OCI-LY7 (cell line): ENCODE results near the gene EIF4E3. TPM values are rescaled to one million over a fixed set of nuclear protein-coding genes. Genes with fewer than 3 reads are reported as not detected.

ENCODE experiments used
- BruUV-seq: library from RNA; stranded (reverse); fragments of 400-500 nt; replicated peaks from 2 replicates; lab custom pipeline; 2021; lab: Mats Ljungman, UMichigan
- CTCF ChIA-PET: fragments of 300-600 bp; sonication (Branson Sonifier 250); formaldehyde crosslinking; loops from one replicate; lab custom pipeline; 2022; ENCODE audit warnings: antibody characterized with exemption; ENCODE audit not compliant: unreplicated experiment; lab: Charles Lee
- POLR2A ChIA-PET: fragments of 300-600 bp; sonication (Branson Sonifier 250); formaldehyde crosslinking; loops from one replicate; lab custom pipeline; 2022; ENCODE audit warnings: antibody characterized with exemption; lab: Charles Lee
- DNase-seq: peaks from one replicate; pipeline ENCODE4 v3.0.0-alpha.2; 2015; ENCODE audit warnings: low spot score
- H2AFZ ChIP-seq: fragments of 200-600 bp; sonication (generic), shearing (Covaris generic); 2 replicates; pipeline ENCODE4 v1.6.1; 2014; ENCODE audit warnings: mild to moderate bottlenecking, antibody characterized with exemption, low read length, moderate library complexity
- H3K27ac ChIP-seq: fragments of 200-600 bp; sonication (generic); 2 replicates; pipeline ENCODE4 v1.5.1; 2014; ENCODE audit warnings: mixed run types, low read depth, mild to moderate bottlenecking, moderate library complexity, low read length, inconsistent platforms; ENCODE audit not compliant: poor library complexity, severe bottlenecking
- H3K36me3 ChIP-seq: fragments of 200-600 bp; sonication (generic); 2 replicates; pipeline ENCODE4 v1.6.1; 2014; ENCODE audit warnings: mild to moderate bottlenecking, antibody characterized with exemption, low read length, moderate library complexity, mixed read lengths; ENCODE audit not compliant: insufficient read depth
- H3K4me1 ChIP-seq: fragments of 200-600 bp; sonication (generic); 2 replicates; pipeline ENCODE4 v1.5.1; 2014; ENCODE audit warnings: mild to moderate bottlenecking, low read length; ENCODE audit not compliant: insufficient read depth, poor library complexity, severe bottlenecking
- H3K4me2 ChIP-seq: fragments of 200-600 bp; sonication (generic); 2 replicates; pipeline ENCODE4 v1.6.1; 2014; ENCODE audit warnings: mild to moderate bottlenecking, low read length
- H3K4me3 ChIP-seq: fragments of 200-600 bp; sonication (generic); 2 replicates; pipeline ENCODE4 v1.5.1; 2014; ENCODE audit warnings: mild to moderate bottlenecking, low read depth, low read length; ENCODE audit not compliant: poor library complexity, severe bottlenecking
- H3K79me2 ChIP-seq: fragments of 200-600 bp; sonication (generic); 2 replicates; pipeline ENCODE4 v1.6.1; 2016; ENCODE audit warnings: low read depth, mild to moderate bottlenecking, low read length, moderate library complexity, mixed read lengths; ENCODE audit not compliant: insufficient read depth
- H3K9me2 ChIP-seq: fragments of 200-600 bp; sonication (generic); 2 replicates; pipeline ENCODE4 v1.6.1; 2016; ENCODE audit warnings: mild to moderate bottlenecking, low read length, mixed read lengths; ENCODE audit not compliant: insufficient read depth
- H3K9me3 ChIP-seq: fragments of 200-600 bp; sonication (generic); 2 replicates; pipeline ENCODE4 v1.6.1; 2014; ENCODE audit warnings: mild to moderate bottlenecking, mixed run types, low read length, mixed read lengths
- H4K20me1 ChIP-seq: fragments of 200-600 bp; sonication (generic); 2 replicates; pipeline ENCODE4 v1.6.1; 2014; ENCODE audit warnings: mild to moderate bottlenecking, antibody characterized with exemption, low read length, moderate library complexity, mixed read lengths; ENCODE audit not compliant: insufficient read depth
- EZH2phosphoT487 ChIP-seq: fragments of 200-600 bp; sonication (generic); IDR thresholded peaks from 2 replicates; pipeline ENCODE4 v1.6.1; 2018; ENCODE audit warnings: low read depth, borderline replicate concordance, mild to moderate bottlenecking, mixed run types, antibody characterized with exemption, low read length, moderate library complexity, mixed read lengths
- intact Hi-C: fragments of 100-400 bp; cut with micrococcal nuclease; formaldehyde crosslinking; loops from one replicate; pipeline ENCODE4 v1.10.0; 2022; ENCODE audit not compliant: unreplicated experiment
- total RNA-seq, 2 experiments: library from RNA; depleted of rRNA in 1 of 2; stranded (reverse); fragments of >200 nt in 1 of 2; shearing (Covaris generic) in 1 of 2; gene quantifications; 2 replicates each; pipeline ENCODE4 v1.2.3, GENCODE V29; 2014 to 2022
- TF ChIP-seq, protein P1 (sequence below): fragments of 200-600 bp; sonication (generic); conservative IDR thresholded peaks from 2 replicates; pipeline ENCODE4 v1.5.1; 2014; ENCODE audit warnings: mild to moderate bottlenecking, antibody characterized with exemption, low read length, moderate library complexity, mixed read lengths

The EIF4E3 gene
- total RNA-seq, 2 experiments from 2014 or later = not detected

DNA sequence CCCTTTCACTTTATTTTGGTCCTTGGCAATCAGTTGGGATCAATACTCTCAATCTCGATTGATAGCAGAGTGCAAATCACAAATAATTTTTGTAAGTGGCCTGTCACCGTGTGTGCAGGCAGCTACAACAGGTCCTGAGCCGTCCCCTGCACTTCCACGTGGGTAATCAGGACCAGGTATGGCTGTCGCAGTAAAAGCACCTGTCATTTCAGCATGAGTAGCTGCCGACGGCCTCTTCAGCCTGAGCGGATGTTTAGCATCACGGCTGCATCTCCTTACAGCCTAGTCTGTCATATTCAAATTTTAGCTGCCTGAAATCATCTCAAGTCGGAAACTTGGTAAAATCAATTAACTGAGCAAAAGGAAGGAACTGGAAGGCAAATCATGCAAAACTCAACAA, 88.7 kb downstream of the EIF4E3 start:
- ChIA-PET CTCF (no interaction called here), POLR2A (interaction anchor here (0.7 to 1.3 kb wide), 3 partner anchors 9 to 1587 kb away, joined by 3 to 4 read pairs (median 3); no protein-coding TSS in a partner anchor)
- Histone ChIP-seq H3K9me2 (no peaks in the 10 kb centered on the region), H3K79me2 (no peaks in the 10 kb centered on the region), H3K4me1 (no peaks in the 10 kb centered on the region), H3K4me3 (no peak overlapping the region), H4K20me1 (no peaks in the 10 kb centered on the region), H3K27ac (no peak overlapping the region), H3K4me2 (no peak overlapping the region), H2AFZ (no peak overlapping the region), H3K36me3 (no peaks in the 10 kb centered on the region), H3K9me3 (no peaks in the 10 kb centered on the region)
- BruUV-seq = no TSS peak
- no peak for TF ChIP-seq EZH2phosphoT487
- TF ChIP-seq, protein P1, sequence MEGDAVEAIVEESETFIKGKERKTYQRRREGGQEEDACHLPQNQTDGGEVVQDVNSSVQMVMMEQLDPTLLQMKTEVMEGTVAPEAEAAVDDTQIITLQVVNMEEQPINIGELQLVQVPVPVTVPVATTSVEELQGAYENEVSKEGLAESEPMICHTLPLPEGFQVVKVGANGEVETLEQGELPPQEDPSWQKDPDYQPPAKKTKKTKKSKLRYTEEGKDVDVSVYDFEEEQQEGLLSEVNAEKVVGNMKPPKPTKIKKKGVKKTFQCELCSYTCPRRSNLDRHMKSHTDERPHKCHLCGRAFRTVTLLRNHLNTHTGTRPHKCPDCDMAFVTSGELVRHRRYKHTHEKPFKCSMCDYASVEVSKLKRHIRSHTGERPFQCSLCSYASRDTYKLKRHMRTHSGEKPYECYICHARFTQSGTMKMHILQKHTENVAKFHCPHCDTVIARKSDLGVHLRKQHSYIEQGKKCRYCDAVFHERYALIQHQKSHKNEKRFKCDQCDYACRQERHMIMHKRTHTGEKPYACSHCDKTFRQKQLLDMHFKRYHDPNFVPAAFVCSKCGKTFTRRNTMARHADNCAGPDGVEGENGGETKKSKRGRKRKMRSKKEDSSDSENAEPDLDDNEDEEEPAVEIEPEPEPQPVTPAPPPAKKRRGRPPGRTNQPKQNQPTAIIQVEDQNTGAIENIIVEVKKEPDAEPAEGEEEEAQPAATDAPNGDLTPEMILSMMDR = no peak
- no peak for DNase-seq
- intact Hi-C loops = no loop called here

DNA sequence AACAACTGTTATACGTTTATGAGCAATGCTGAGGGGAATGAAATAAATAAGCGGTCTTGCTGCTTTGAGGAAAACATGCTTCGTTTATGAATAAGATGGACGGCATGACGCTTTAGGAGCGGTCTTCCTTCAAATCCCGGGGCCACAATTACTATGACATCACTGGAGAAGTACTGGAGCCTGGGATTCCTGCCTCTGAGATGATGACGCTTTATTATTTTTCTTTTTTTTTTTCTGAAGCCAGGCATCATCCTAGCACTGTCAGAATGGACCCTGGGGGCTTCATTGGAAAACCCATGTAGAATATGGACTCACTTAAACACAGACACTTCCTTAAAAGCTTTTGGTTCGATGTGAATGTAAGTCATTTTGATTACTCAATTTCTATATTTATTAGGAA, 89.2 kb downstream of the EIF4E3 start:
- no peaks in the 10 kb centered on the region for H3K79me2 ChIP-seq
- intact Hi-C loops = no loop called here
- no peak overlapping the region for H3K4me3 ChIP-seq
- no peaks in the 10 kb centered on the region for H4K20me1 ChIP-seq
- H2AFZ ChIP-seq = no peak overlapping the region
- no peaks in the 10 kb centered on the region for H3K9me3 ChIP-seq
- ChIA-PET CTCF (no interaction called here), POLR2A (interaction anchor here (0.6 to 1.0 kb wide), 3 partner anchors 29 to 1586 kb away, joined by 3 to 7 read pairs (median 3); no protein-coding TSS in a partner anchor)
- no peaks in the 10 kb centered on the region for H3K4me1 ChIP-seq
- no peak overlapping the region for H3K4me2 ChIP-seq
- no peak for TF ChIP-seq EZH2phosphoT487
- TF ChIP-seq, protein P1 = no peak
- no peak for DNase-seq
- no peaks in the 10 kb centered on the region for H3K36me3 ChIP-seq
- H3K27ac ChIP-seq = no peak overlapping the region
- no peaks in the 10 kb centered on the region for H3K9me2 ChIP-seq
- no TSS peak for BruUV-seq

DNA sequence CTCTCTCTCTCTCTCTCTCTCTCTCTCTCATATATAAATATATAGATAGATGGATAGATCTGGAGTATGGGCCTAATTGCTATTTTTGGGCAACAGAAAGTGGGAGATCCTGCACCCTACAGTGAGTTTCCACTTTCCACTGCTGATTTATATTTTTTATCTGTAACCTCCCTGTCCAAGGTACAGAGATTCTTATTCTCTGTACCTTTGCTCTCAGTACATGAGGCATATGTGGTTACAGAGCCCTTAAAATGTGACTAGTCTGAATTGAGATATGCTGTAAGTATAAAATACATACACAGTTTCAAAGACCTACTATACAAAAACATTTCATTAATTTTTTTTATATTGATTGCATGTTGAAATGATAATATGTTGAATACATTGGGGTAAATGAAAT, 90.5 kb downstream of the EIF4E3 start:
- intact Hi-C loops = no loop called here
- POLR2A ChIA-PET = no interaction called here
- H3K9me3 ChIP-seq = no peaks in the 10 kb centered on the region
- no peak overlapping the region for H2AFZ ChIP-seq
- no TSS peak for BruUV-seq
- no peak overlapping the region for H3K4me2 ChIP-seq
- CTCF ChIA-PET = no interaction called here
- no peak overlapping the region for H3K4me3 ChIP-seq
- H3K4me1 ChIP-seq = peaks cover 2% of the 10 kb centered on the region
- DNase-seq = no peak
- H3K79me2 ChIP-seq = no peaks in the 10 kb centered on the region
- no peaks in the 10 kb centered on the region for H3K9me2 ChIP-seq
- TF ChIP-seq, protein P1 = no peak
- no peak for TF ChIP-seq EZH2phosphoT487
- H3K36me3 ChIP-seq = no peaks in the 10 kb centered on the region
- no peak overlapping the region for H3K27ac ChIP-seq
- no peaks in the 10 kb centered on the region for H4K20me1 ChIP-seq
